HL-60 (cell line): ENCODE data around the gene F7.

Source experiments
- GABPA ChIP-seq: IDR thresholded peaks from 2 replicates; pipeline ENCODE4 v1.6.1; 2012; ENCODE audit warnings: low read depth
- POLR2AphosphoS5 ChIP-seq: IDR thresholded peaks from 2 replicates; pipeline ENCODE4 v1.6.1; 2012; ENCODE audit warnings: low read depth
- SPI1 ChIP-seq: IDR thresholded peaks from 2 replicates; pipeline ENCODE4 v1.6.1; 2012; ENCODE audit warnings: low read depth, mild to moderate bottlenecking, borderline replicate concordance
- TF ChIP-seq, protein P1 (sequence below): IDR thresholded peaks from one replicate; pipeline ENCODE4 v1.5.1; 2011; ENCODE audit warnings: low read length, control low read depth, inconsistent platforms; ENCODE audit not compliant: insufficient read depth
- TF ChIP-seq, protein P2 (sequence below): IDR thresholded peaks from 2 replicates; pipeline ENCODE4 v1.6.1; 2012; ENCODE audit warnings: low read depth; ENCODE audit not compliant: insufficient replicate concordance

- TF ChIP-seq, protein P1, sequence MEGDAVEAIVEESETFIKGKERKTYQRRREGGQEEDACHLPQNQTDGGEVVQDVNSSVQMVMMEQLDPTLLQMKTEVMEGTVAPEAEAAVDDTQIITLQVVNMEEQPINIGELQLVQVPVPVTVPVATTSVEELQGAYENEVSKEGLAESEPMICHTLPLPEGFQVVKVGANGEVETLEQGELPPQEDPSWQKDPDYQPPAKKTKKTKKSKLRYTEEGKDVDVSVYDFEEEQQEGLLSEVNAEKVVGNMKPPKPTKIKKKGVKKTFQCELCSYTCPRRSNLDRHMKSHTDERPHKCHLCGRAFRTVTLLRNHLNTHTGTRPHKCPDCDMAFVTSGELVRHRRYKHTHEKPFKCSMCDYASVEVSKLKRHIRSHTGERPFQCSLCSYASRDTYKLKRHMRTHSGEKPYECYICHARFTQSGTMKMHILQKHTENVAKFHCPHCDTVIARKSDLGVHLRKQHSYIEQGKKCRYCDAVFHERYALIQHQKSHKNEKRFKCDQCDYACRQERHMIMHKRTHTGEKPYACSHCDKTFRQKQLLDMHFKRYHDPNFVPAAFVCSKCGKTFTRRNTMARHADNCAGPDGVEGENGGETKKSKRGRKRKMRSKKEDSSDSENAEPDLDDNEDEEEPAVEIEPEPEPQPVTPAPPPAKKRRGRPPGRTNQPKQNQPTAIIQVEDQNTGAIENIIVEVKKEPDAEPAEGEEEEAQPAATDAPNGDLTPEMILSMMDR: no peak
- TF ChIP-seq POLR2AphosphoS5 (no peak), SPI1 (no peak), GABPA (no peak)
- TF ChIP-seq, protein P2, sequence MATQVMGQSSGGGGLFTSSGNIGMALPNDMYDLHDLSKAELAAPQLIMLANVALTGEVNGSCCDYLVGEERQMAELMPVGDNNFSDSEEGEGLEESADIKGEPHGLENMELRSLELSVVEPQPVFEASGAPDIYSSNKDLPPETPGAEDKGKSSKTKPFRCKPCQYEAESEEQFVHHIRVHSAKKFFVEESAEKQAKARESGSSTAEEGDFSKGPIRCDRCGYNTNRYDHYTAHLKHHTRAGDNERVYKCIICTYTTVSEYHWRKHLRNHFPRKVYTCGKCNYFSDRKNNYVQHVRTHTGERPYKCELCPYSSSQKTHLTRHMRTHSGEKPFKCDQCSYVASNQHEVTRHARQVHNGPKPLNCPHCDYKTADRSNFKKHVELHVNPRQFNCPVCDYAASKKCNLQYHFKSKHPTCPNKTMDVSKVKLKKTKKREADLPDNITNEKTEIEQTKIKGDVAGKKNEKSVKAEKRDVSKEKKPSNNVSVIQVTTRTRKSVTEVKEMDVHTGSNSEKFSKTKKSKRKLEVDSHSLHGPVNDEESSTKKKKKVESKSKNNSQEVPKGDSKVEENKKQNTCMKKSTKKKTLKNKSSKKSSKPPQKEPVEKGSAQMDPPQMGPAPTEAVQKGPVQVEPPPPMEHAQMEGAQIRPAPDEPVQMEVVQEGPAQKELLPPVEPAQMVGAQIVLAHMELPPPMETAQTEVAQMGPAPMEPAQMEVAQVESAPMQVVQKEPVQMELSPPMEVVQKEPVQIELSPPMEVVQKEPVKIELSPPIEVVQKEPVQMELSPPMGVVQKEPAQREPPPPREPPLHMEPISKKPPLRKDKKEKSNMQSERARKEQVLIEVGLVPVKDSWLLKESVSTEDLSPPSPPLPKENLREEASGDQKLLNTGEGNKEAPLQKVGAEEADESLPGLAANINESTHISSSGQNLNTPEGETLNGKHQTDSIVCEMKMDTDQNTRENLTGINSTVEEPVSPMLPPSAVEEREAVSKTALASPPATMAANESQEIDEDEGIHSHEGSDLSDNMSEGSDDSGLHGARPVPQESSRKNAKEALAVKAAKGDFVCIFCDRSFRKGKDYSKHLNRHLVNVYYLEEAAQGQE: no peak
These were observed 18.8 kb downstream of the F7 start for GRCh38 chr13:113124211-113124970.
